ENCODE data around the gene QTRT2. TPM values are rescaled to one million over a fixed set of nuclear protein-coding genes. Genes with fewer than 3 reads are reported as not detected.

The QTRT2 gene
- total and polyA plus RNA-seq, 2 experiments from 2014 or later, result 32.3 to 66.5 TPM

- peaks cover 1% of the 10 kb centered on the region for H3K27me3 Mint-ChIP-seq (ENCODE audit: insufficient read depth, low read depth, poor library complexity)
- peaks cover 13% of the 10 kb centered on the region for H3K4me1 Mint-ChIP-seq
- H3K36me3 Mint-ChIP-seq (ENCODE audit: low read depth), result peaks cover 10% of the 10 kb centered on the region; the same call in 1 of the 3 replicates
- Histone ChIP-seq H3K27ac (ENCODE audit: low read depth) (0 out of 2 replicates have a peak overlapping the region, but pooled peaks have one; percentile 8), H3F3A (replicated peaks; ENCODE audit: low read depth) (no peaks in the 10 kb centered on the region), H3K9me2 (ENCODE audit: insufficient read depth) (no peaks in the 10 kb centered on the region), H3K27me3 (ENCODE audit: insufficient read depth) (no peaks in the 10 kb centered on the region), H3K36me3 (ENCODE audit: insufficient read depth) (no peaks in the 10 kb centered on the region), H4K20me1 (replicated peaks; ENCODE audit: insufficient read depth) (0 out of 2 replicates have a peak, but pooled peaks cover 8% of the 10 kb centered on the region), H3K4me3 (peak overlapping the region; percentile 73), H2AFZ (peak overlapping the region; percentile 24; the same call in 1 of the 2 replicates), H3K79me2 (replicated peaks; ENCODE audit: insufficient read depth) (peaks cover 52% of the 10 kb centered on the region), H3K4me2 (peak overlapping the region; percentile 85), H3K4me1 (ENCODE audit: insufficient read depth) (peaks cover 10% of the 10 kb centered on the region)
- DNase-seq (ENCODE audit: low spot score) (no peak), ATAC-seq (peak; percentile 24)
- H3K4me3 Mint-ChIP-seq, result peak overlapping the region; percentile 96
- H3K27ac Mint-ChIP-seq, result peak overlapping the region; percentile 98
- no peaks in the 10 kb centered on the region; the same call in 2 of the 3 replicates for H3K9me3 Mint-ChIP-seq
- no peak for TF ChIP-seq ZNF114 (CRISPR knock-in tag; IDR thresholded peaks at IDR 0.05)
- no peak for TF ChIP-seq EZH2phosphoT487 (IDR thresholded peaks at IDR 0.05; ENCODE audit: unreplicated experiment)
- TF ChIP-seq JUNB (IDR thresholded peaks at IDR 0.05; ENCODE audit: unreplicated experiment), result no peak
- TF ChIP-seq ETS1 (IDR thresholded peaks at IDR 0.05), result no peak
- TF ChIP-seq, protein P1, sequence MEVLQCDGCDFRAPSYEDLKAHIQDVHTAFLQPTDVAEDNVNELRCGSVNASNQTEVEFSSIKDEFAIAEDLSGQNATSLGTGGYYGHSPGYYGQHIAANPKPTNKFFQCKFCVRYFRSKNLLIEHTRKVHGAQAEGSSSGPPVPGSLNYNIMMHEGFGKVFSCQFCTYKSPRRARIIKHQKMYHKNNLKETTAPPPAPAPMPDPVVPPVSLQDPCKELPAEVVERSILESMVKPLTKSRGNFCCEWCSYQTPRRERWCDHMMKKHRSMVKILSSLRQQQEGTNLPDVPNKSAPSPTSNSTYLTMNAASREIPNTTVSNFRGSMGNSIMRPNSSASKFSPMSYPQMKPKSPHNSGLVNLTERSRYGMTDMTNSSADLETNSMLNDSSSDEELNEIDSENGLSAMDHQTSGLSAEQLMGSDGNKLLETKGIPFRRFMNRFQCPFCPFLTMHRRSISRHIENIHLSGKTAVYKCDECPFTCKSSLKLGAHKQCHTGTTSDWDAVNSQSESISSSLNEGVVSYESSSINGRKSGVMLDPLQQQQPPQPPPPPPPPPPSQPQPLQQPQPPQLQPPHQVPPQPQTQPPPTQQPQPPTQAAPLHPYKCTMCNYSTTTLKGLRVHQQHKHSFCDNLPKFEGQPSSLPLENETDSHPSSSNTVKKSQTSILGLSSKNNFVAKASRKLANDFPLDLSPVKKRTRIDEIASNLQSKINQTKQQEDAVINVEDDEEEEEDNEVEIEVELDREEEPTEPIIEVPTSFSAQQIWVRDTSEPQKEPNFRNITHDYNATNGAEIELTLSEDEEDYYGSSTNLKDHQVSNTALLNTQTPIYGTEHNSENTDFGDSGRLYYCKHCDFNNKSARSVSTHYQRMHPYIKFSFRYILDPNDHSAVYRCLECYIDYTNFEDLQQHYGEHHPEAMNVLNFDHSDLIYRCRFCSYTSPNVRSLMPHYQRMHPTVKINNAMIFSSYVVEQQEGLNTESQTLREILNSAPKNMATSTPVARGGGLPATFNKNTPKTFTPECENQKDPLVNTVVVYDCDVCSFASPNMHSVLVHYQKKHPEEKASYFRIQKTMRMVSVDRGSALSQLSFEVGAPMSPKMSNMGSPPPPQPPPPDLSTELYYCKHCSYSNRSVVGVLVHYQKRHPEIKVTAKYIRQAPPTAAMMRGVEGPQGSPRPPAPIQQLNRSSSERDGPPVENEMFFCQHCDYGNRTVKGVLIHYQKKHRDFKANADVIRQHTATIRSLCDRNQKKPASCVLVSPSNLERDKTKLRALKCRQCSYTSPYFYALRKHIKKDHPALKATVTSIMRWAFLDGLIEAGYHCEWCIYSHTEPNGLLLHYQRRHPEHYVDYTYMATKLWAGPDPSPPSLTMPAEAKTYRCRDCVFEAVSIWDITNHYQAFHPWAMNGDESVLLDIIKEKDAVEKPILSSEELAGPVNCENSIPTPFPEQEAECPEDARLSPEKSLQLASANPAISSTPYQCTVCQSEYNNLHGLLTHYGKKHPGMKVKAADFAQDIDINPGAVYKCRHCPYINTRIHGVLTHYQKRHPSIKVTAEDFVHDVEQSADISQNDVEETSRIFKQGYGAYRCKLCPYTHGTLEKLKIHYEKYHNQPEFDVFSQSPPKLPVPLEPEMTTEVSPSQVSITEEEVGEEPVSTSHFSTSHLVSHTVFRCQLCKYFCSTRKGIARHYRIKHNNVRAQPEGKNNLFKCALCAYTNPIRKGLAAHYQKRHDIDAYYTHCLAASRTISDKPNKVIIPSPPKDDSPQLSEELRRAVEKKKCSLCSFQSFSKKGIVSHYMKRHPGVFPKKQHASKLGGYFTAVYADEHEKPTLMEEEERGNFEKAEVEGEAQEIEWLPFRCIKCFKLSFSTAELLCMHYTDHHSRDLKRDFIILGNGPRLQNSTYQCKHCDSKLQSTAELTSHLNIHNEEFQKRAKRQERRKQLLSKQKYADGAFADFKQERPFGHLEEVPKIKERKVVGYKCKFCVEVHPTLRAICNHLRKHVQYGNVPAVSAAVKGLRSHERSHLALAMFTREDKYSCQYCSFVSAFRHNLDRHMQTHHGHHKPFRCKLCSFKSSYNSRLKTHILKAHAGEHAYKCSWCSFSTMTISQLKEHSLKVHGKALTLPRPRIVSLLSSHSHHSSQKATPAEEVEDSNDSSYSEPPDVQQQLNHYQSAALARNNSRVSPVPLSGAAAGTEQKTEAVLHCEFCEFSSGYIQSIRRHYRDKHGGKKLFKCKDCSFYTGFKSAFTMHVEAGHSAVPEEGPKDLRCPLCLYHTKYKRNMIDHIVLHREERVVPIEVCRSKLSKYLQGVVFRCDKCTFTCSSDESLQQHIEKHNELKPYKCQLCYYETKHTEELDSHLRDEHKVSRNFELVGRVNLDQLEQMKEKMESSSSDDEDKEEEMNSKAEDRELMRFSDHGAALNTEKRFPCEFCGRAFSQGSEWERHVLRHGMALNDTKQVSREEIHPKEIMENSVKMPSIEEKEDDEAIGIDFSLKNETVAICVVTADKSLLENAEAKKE (CRISPR knock-in tag; IDR thresholded peaks at IDR 0.05), result no peak
These were observed 442 bp downstream of the QTRT2 start for GRCh38 chr3:114057011-114057347.

Data from GM23338 (cell line).